Fibroblast of skin of left quadriceps (primary cell): Measurements from ENCODE around the gene IFT20.
A peak's percentile ranks its signal among the peaks of the same experiment; 100 is the strongest.
"Not testable (repeated sequence)": the region's sequence is repeated elsewhere in the genome, so short reads cannot be mapped to it uniquely, and the experiment has no call there.

ENCODE experiments used
- DNase-seq, 2 experiments: peaks; one replicate each; pipeline ENCODE4 v3.0.0-alpha.2; 2013; ENCODE audit warnings: low read depth in 2 of 2

IFT20 gene

DNA sequence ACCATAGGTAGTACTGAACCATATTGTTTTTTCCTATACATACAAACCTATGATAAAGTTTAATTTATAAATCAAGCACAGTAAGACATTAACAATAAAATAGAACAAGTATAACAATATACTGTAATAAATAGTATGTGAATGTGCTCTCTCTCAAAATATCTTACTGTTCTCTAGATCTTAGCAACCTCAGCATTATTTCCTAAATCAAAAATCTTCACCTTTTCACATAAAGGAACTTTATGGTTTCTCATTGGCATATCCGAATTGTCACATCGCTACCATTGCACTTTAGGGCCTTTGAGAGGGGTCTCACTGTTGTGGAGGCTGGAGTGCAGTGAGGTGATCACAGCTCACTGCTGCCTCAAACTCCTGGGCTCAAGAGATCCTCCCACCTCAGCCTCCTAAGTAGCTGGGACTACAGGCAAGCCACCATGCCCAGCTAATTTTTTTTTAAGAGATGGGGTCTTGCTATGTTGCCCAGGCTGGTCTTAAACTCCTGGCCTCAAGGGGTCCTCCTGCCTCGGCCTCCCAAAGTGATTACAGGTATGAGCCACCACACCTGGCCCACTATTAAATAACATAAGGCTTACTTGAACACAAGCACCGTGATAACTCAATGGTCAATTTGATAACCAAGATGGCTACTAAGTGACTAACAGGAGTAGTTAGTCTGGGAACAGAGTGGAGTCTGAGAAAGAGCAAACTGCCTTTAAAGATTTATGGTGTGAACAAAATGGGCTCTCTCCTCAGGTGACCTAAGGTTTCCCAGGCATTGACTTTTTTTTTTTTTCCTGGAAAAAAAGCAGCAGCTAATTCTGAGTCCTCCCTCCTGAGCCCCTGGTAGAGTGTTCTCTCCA, 19.2 kb downstream of the IFT20 start:
- no peak for DNase-seq

DNA sequence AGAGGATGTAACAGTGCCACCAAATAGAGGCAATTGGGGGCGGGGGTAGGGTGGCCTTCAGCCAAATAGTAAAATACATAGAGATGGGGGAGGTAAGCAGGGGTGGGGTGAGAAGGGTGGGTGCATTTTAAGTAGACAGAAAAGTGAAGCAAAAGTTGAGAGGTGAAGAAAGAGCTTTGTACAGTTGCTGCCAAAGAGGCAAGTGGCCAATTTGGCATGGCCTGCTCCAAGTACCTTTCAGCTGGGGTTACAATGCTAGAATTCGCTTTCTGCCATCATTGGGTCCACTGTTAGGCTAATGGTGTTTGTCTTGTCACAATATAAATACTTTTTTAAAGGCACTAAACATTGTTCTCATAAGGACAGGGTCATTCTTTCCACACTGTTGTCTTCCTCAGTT, 21.4 kb downstream of the IFT20 start:
- DNase-seq = no peak

GRCh38 chr17:28306954-28307401, 28.3 kb downstream of the IFT20 start:
- no peak for DNase-seq

GRCh38 chr17:28298449-28298848, 36.8 kb downstream of the IFT20 start:
- DNase-seq = no peak

- DNase-seq = no peak
These were observed 39.3 kb downstream of the IFT20 start for GRCh38 chr17:28295677-28296578.

DNA sequence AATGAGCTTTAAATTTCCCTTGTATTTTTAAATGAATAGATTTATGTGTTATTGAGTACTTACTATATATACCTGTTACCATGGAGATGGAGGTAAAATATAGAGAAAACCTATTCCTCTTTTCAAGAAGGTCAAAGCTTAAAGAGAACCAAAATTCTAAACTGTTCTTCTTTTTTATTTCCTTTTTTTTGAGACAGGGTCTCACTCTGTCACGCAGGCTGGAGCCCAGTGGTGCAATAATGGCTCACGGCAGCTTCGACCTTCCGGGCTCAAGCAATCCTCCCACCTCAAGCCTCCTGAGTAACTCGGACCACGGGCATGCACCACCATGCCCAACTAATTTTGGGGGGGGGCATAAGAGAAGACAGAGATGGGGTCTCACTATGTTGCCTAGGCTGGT, 41.3 kb downstream of the IFT20 start:
- no peak for DNase-seq

GRCh38 chr17:28292878-28293277, 42.4 kb downstream of the IFT20 start:
- DNase-seq = not testable (repeated sequence)

DNA sequence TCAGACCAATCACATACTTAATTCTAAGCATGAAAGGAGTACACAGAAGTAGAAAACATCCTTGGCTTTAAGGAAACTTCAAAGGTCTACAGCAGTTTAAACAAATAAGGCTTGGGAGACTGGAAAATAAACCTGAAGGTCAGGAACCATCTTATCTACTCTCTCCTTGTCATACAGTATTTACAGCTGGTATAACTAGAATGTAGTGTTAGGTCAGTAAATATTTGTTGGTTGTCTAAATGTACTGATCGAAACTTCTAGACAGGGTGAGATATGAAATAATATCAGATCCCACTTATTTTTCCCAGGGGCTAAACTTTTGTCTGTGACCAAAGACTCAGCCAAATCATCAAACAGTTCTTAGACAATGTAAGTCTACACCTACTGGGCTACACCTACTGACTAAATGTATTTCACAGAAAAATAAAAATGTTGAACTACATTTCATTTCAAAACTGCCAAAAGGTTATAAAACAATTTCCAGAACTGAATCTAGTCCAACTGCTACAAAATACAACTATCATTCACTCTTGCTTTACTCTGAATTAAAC, 43.4 kb downstream of the IFT20 start:
- DNase-seq = no peak

DNA sequence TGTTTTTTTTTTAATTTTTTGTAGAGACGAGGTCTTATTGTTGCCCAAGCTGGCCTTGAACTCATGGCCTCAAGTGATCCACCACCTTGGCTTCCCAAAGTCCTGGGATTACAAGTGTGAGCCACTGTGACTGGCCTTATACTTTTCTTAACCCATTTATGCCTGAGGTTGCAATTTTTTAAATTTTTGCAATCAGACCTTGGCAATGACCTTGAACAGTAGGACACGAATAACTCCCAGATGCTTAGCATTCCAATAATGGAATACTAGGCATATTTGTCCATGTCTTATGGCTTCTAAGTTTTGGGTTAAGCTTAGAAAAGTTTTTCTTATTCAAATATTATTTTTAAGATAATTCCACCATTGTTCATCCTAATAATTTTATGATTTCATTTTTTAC, 44.6 kb downstream of the IFT20 start:
- no peak for DNase-seq

DNA sequence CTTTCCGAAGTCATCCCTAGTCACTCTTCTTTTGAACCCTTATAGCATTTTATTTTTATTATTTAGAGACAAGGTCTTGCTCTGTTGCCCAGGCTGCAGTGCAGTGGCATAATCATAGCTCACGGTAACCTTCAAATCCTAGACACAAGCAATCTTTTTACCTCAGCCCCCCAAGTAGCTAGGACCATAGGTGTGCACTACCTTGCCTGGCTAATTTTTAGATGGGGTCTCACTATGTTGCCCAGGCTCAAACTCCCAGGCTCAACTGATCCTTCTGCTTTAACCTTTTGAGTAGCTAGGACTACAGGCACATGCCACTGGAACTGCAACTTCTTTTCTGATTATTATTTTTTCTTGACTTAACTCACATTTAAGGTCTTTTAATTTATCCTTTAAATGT, 49.3 kb downstream of the IFT20 start:
- no peak for DNase-seq

DNA sequence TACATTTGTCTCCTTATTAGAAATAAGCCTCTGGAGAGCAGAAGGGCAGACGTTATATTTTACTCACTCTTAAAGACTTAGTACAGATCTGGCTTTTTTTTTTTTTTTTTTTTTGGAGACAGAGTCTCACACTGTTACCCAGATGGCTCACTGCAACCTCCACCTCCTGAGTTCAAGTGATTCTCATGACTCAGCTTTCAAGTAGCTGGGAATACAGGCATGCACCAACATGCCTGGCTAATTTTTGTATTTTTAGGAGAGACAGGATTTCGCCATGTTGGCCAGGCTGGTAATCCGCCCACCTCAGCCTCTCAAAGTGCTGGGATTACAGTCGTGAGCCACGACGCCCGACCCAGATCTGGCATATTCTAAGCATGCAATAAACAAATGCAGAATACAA, 52.7 kb downstream of the IFT20 start:
- peak; percentile 61 to 68 for DNase-seq

GRCh38 chr17:28280826-28281225, 54.4 kb downstream of the IFT20 start:
- no peak for DNase-seq

DNA sequence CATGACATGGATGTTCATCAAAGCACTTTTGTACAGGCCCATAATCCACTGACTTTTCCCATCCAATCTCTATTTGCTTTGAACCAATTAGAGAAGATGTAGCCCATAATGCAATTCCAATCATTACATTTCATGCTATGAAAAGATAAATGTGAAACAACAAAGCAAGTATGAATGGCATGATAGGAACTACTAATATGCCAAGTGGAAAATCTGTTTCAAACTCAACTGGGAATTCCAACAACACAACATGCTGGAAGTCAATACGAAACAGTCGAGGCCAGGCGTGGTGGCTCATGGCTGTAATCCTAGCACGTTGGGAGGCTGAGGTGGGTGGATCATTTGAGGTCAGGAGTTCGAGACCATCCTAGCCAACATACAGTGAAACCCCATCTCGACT, 55.9 kb downstream of the IFT20 start:
- DNase-seq = peak; percentile 25 to 26
